ENCODE measurements around the gene OPTC.

Gene OPTC

GRCh38 chr1:203508463-203509073 is 14.6 kb downstream of the OPTC start:
- DNase-seq (ENCODE audit: low read depth), result no peak
- no peak for TF ChIP-seq CTCF (conservative IDR thresholded peaks at IDR 0.05; ENCODE audit: low read depth, low read length)
- H3K4me3 ChIP-seq (ENCODE audit: low read depth, low read length), result no peak overlapping the region

- peak; percentile 34 for DNase-seq (ENCODE audit: low read depth)
- H3K4me3 ChIP-seq (ENCODE audit: low read depth, low read length), result no peak overlapping the region
- TF ChIP-seq CTCF (conservative IDR thresholded peaks at IDR 0.05; ENCODE audit: low read depth, low read length), result no peak
Observed at GRCh38 chr1:203509135-203509534, 15.2 kb downstream of the OPTC start.

- no peak for TF ChIP-seq CTCF (conservative IDR thresholded peaks at IDR 0.05; ENCODE audit: low read depth, low read length)
Observed at GRCh38 chr1:203511513-203511912, 17.6 kb downstream of the OPTC start.

GRCh38 chr1:203511930-203512329 is 18.0 kb downstream of the OPTC start:
- DNase-seq (ENCODE audit: low read depth), result no peak
- no peak overlapping the region for H3K4me3 ChIP-seq (ENCODE audit: low read depth, low read length)
- no peak for TF ChIP-seq CTCF (conservative IDR thresholded peaks at IDR 0.05; ENCODE audit: low read depth, low read length)

More at GRCh38 chr1:203511513-203511912, 17.6 kb downstream of the OPTC start:
- no peak overlapping the region for H3K4me3 ChIP-seq (ENCODE audit: low read depth, low read length)
- no peak for DNase-seq (ENCODE audit: low read depth)

DNA sequence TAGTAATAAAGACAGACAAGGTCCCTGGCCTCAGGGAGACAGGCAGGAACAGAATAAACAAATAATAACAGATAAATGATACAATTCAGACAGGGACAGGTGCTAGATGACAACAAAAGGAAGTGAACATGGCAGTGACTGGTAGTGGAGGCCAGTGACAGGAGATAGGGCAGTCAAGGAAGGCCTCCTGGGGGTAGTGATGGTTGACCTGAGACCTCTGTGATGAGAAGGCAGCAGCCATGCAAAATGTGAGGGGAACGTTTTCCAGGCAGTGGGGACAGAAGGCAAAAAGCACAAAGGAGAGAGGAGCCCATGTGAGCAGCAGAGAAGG is 18.5 kb downstream of the OPTC start:
- H3K4me3 ChIP-seq (ENCODE audit: low read depth, low read length), result no peak overlapping the region
- no peak for DNase-seq (ENCODE audit: low read depth)
- no peak for TF ChIP-seq CTCF (conservative IDR thresholded peaks at IDR 0.05; ENCODE audit: low read depth, low read length)

DNA sequence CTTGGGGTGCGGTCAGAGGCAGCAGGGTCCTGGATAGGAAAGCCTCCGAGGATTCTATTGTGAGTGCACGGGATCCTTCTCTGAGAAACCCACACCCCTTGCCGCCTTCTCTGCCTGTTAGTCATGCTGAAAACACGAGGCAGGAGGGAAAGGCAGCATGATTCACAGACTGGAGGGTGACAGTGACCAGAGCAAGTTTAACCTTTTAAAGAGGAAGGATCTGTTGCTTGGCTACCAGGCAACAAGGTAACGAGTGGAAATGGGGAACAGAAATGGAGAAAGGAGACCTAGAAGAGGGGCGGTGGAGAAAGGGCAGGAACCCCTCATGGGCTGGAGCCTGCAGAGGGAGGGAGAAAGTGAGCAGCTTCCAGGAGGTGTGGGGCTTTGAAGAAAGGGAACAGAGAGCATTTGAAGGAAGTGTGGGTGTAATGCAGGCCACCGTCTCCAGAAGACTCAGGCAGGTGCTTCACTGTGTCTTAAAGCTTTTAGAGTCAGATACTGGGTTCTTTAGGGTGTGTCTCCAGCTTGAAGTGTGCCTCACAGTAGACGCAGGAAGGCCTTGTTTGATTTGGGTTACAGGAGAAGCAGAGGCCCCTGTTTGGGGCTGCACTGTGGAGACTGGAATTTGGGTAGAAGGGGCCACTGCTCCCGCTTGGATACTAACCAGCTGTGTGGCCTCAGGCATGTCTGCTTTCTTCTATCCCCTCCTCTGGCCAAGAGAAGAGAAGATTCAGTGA is 19.1 kb downstream of the OPTC start:
- peak; percentile 96 for DNase-seq (ENCODE audit: low read depth)
- no peak overlapping the region for H3K4me3 ChIP-seq (ENCODE audit: low read depth, low read length)
- TF ChIP-seq CTCF (conservative IDR thresholded peaks at IDR 0.05; ENCODE audit: low read depth, low read length), result no peak

GRCh38 chr1:203513585-203514031 is 19.7 kb downstream of the OPTC start:
- DNase-seq (ENCODE audit: low read depth), result peak; percentile 17
- no peak for TF ChIP-seq CTCF (conservative IDR thresholded peaks at IDR 0.05; ENCODE audit: low read depth, low read length)
- H3K4me3 ChIP-seq (ENCODE audit: low read depth, low read length), result no peak overlapping the region

Data from choroid plexus epithelial cell (primary cell).